Esophagus (tissue), 2 donors: ENCODE data around the gene SPATA24. TPM values are rescaled to one million over a fixed set of nuclear protein-coding genes. Genes with fewer than 3 reads are reported as not detected.

Experiments used
- H3K27ac ChIP-seq, 2 donors: one replicate each; pipeline ENCODE4 v1.5.1; 2013; ENCODE audit warnings: low read depth in 2 of 2, mild to moderate bottlenecking in 2 of 2, inconsistent platforms in 1 of 2, low read length in 1 of 2, moderate library complexity in 1 of 2
- H3K27me3 ChIP-seq, 2 donors: one replicate each; pipeline ENCODE4 v1.6.1; 2013; ENCODE audit warnings: low read length in 2 of 2, control low read depth in 1 of 2, mild to moderate bottlenecking in 1 of 2; ENCODE audit not compliant: insufficient read depth in 2 of 2, control insufficient read depth in 1 of 2
- H3K36me3 ChIP-seq, 2 donors: one replicate each; pipeline ENCODE4 v1.6.1; 2013; ENCODE audit warnings: low read length in 1 of 2; ENCODE audit not compliant: control insufficient read depth in 2 of 2, insufficient read depth in 2 of 2
- H3K4me1 ChIP-seq, 2 donors: one replicate each; pipeline ENCODE4 v1.6.1; 2013; ENCODE audit warnings: low read length in 1 of 2; ENCODE audit not compliant: control insufficient read depth in 2 of 2, insufficient read depth in 2 of 2
- H3K4me3 ChIP-seq, 2 donors: one replicate each; pipeline ENCODE4 v1.5.1; 2013; ENCODE audit warnings: low read length in 2 of 2, mild to moderate bottlenecking in 2 of 2, low read depth in 1 of 2, moderate library complexity in 1 of 2
- H3K9me3 ChIP-seq, 2 donors: one replicate each; pipeline ENCODE4 v1.6.1; 2013; ENCODE audit warnings: mild to moderate bottlenecking in 2 of 2, low read depth in 1 of 2, low read length in 1 of 2, moderate library complexity in 1 of 2; ENCODE audit not compliant: control insufficient read depth in 2 of 2, insufficient read depth in 1 of 2
- WGBS, 2 donors: extraction: QIAGEN DNeasy Blood & Tissue Kit; methylation state at CpG; one replicate each; pipeline ENCODE4 v1.1.7; 2013; 5-methylcytosine and 5-hydroxymethylcytosine counted together
- polyA plus RNA-seq, 2 donors: library from polyadenylated mRNA; stranded (reverse); fragments of 200-250 nt; gene quantifications; one replicate each; pipeline ENCODE4 v1.2.3, GENCODE V29; 2013
- donor health status: healthy with polysubstance abuse.
- donor health status: Bipolar disorder and iron deficiency.

The SPATA24 gene
- polyA plus RNA-seq, 2 donors: 5.9 to 6.0 TPM

DNA sequence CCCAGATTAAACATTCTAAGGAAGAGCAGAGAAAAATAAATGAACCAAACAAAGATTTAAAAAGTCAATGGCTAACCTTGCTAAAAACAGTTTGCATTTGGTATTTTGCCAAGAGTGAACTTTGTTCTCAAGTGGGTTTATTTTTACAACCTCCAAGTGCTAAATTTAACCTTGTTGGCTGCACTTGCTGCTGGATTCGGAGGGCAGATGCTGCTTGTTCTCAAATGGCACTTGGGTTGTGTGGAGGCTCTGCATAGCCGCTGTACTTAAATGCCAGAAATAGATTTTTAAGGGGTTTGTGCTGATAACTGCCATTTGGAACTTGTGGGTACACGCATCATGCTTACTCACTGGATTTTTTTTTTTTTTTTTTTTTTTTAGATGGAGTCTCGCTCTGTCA lies 13.3 kb upstream of the SPATA24 start:
- Histone ChIP-seq H3K36me3 (no peaks in the 10 kb centered on the region), H3K27me3 (no peaks in the 10 kb centered on the region), H3K27ac (no peak overlapping the region), H3K4me1 (peaks cover 6 to 16% of the 10 kb centered on the region in 2 donors), H3K4me3 (no peak overlapping the region), H3K9me3 (no peaks in the 10 kb centered on the region)
- 39 to 48% methylated on average over 4 of the region's 4 CpGs for WGBS, 2 donors

DNA sequence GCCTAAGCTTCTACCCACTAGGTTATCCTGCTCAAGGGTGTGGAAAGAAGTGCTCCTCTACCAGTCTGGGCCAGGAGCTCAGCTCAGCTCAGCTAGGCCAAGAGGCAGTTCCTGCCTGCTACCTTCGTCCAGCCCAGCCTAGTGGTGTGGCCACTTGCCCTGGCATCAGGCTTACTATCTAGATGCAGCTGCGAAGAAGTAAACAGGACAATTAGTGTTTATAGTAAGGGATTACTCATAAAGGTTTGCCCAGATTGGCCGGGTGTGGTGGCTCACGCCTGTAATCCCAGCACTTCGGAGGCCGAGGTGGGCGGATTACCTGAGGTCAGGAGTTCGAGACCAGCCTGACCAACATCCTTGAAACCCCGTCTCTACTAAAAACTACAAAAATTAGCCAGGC lies 12.8 kb upstream of the SPATA24 start:
- peak overlapping the region; percentile 23 to 80 for H3K27ac ChIP-seq
- 56 to 65% methylated on average over 9 of the region's 9 CpGs for WGBS, 2 donors
- H3K9me3 ChIP-seq: no peaks in the 10 kb centered on the region
- H3K4me3 ChIP-seq: no peak overlapping the region
- no peaks in the 10 kb centered on the region for H3K27me3 ChIP-seq
- peaks cover 6 to 16% of the 10 kb centered on the region in 2 donors for H3K4me1 ChIP-seq
- no peaks in the 10 kb centered on the region for H3K36me3 ChIP-seq

DNA sequence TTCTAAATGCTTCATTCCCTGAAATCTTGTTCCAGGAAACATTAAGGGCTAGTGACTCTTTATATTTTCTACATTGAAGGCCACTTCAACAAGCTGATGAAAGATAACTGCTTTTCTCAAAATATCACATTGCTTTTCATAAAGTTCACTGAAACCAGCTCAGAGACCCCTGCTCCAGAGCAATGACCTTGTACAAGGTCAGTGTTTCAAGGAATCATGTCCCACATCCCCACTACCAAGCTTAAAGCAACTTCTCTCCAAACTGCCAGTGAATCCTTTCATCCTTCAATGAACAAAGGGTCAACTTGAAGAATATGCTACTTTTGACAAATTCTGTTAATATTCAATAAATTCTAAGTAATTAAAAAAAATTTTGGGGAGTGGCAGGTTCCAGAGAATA lies 12.0 kb upstream of the SPATA24 start:
- H3K36me3 ChIP-seq: peaks cover 0 to 4% of the 10 kb centered on the region in 2 donors
- H3K4me1 ChIP-seq: peaks cover 6 to 16% of the 10 kb centered on the region in 2 donors
- H3K9me3 ChIP-seq: no peaks in the 10 kb centered on the region
- no peak overlapping the region for H3K4me3 ChIP-seq
- H3K27ac ChIP-seq: peak overlapping the region in 1 of 2 donors; percentile 79
- H3K27me3 ChIP-seq: no peaks in the 10 kb centered on the region

DNA sequence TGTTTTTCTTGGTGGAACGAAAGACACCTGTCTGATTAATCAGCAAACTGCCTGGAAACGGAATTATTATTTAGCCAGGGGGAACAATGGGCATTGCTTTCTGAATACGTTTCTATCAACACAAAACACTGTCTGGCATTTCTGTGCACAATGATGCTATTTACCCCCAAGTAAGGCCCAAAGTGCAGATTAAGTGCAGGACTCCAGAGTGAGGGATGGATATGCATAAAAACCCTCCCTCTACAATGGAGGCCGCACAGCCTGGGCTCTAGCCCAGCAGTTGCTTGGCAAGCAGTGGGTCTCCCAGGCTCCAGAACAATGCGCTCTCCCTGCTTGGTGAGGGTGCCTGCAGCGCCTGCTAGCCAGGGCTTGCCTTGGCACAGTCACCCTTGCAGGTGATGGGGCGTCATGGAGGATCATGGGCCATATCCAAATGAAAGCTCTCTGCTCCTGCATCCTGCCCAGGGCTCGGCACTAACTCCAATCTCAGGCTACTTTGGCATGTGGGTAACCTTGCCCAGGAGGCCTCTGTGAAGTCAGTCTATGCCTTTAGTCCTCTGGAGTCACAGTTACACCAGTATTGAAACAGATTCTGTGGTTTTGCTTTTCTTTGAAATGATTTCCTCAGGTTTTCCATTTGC lies 11.5 kb upstream of the SPATA24 start:
- Histone ChIP-seq H3K9me3 (no peaks in the 10 kb centered on the region), H3K4me1 (peaks cover 6 to 16% of the 10 kb centered on the region in 2 donors), H3K27me3 (no peaks in the 10 kb centered on the region), H3K27ac (peak overlapping the region; percentile 65 to 79), H3K36me3 (peaks cover 0 to 4% of the 10 kb centered on the region in 2 donors), H3K4me3 (no peak overlapping the region)
- 31 to 43% methylated on average over 8 of the region's 8 CpGs for WGBS, 2 donors

DNA sequence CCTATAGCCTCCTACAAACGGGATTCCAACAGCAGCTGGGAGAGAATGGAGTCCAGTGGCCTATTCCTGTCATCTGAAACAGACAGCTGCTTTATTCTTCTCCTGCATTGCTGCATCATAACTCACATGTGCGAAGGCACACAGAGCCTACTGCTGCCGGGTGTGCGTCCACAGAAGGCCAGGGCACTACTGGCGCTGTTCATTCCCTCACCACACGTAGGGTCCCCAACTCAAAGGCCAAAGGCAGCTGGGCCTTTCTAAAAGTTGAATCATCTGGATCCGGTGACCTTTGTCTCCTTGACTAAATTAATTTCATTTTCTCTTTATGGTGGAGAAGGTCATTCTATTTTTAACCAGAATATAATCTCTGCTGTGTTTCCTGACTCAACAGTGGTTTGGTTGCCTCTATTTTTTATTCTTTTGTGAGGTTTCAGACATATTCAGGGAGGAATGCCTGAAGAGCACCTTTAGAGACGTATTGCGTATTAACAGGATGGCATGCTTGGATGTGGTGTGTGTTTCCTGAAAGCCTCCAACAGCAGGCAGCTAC lies 10.8 kb upstream of the SPATA24 start:
- H3K36me3 ChIP-seq: peaks cover 0 to 4% of the 10 kb centered on the region in 2 donors
- H3K27ac ChIP-seq: peak overlapping the region; percentile 46 to 82
- H3K4me3 ChIP-seq: no peak overlapping the region
- no peaks in the 10 kb centered on the region for H3K9me3 ChIP-seq
- H3K27me3 ChIP-seq: no peaks in the 10 kb centered on the region
- 38 to 48% methylated on average over 9 of the region's 9 CpGs for WGBS, 2 donors
- peaks cover 6 to 16% of the 10 kb centered on the region in 2 donors for H3K4me1 ChIP-seq

DNA sequence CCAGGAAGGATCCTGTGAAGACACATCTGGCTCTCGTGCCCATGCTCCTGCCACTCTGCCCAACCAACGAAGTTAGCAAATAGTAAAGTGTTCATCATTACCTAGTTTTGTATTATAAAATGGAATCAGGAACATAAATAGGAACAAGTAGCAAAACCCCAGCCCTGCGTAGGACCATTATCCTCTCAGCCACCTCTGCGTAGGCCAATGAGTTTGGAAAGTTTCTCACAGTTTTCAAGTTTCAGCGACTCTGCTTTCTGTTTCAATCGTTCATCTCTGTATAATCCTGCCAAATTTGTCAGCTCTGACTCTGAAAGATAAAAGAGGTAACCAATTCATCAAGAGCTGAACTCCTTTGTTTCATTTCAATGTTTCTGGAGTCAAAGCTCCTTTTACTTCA lies 10.1 kb upstream of the SPATA24 start:
- peaks cover 0 to 4% of the 10 kb centered on the region in 2 donors for H3K36me3 ChIP-seq
- peak overlapping the region in 1 of 2 donors; percentile 40 for H3K27ac ChIP-seq
- H3K4me1 ChIP-seq: peaks cover 6 to 16% of the 10 kb centered on the region in 2 donors
- no peaks in the 10 kb centered on the region for H3K27me3 ChIP-seq
- no peaks in the 10 kb centered on the region for H3K9me3 ChIP-seq
- 43 to 53% methylated on average over 6 of the region's 6 CpGs for WGBS, 2 donors
- H3K4me3 ChIP-seq: no peak overlapping the region

DNA sequence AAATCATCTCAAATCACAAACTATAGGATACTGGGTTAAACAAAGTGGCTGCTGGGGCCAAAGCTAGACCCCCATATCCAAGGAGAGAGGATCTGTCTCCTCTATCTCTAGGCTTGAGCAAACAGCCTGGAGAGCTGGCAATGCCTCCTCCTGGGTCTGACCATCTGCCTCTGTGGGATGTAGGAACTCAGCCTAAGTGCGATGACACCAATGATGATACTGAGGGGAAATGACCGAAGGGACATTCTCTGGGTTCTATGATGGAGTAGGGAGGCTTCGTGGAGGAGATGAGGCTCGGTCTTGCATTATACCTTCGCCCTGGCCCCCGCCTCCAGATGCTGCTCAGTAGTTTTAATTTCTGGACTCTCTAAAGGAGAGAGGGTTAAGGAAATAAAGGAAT lies 9.3 kb upstream of the SPATA24 start:
- Histone ChIP-seq H3K9me3 (no peaks in the 10 kb centered on the region), H3K27me3 (no peaks in the 10 kb centered on the region), H3K4me3 (no peak overlapping the region), H3K27ac (no peak overlapping the region), H3K36me3 (peaks cover 0 to 4% of the 10 kb centered on the region in 2 donors), H3K4me1 (peaks cover 6 to 16% of the 10 kb centered on the region in 2 donors)
- 97 to 98% methylated on average over 6 of the region's 6 CpGs for WGBS, 2 donors

DNA sequence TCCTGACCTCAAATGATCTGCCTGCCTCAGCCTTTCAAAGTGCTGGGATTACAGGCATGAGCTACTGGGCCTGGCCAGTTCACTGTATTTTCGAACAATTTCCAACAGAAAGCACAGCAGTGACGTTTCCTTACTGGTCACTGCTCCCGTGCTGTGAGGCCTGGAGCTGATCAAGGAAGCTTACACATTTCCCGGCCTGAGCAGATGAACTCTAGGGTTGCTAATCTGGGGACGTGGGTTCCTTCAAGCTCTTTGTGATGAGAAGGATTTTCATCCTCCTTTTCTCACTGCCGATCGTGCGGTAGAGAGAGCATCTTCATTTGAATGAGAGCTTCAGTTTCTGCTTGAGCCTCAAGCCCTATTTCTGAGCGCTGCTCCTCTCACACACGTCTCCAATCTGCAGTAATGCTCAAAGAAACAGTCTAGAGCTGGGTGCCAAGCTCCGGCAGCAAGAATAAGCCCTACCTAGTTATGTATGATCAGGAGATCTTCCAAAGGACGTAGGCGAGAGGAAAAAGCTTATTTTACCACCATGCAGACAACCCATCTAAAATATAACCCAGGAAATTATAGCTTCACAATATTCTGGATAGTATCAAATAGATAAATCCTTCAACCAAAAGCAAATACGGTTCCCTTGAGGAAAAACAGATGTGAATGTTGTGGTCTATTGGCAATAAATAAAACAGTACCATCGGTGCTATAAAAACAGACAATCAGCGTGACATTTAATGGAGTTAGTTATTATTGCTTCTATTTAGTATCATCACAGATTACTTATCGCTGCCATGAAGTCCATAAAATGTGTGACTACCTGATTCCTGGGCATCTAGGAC lies 7.3 kb upstream of the SPATA24 start:
- Histone ChIP-seq H3K27ac (no peak overlapping the region), H3K4me3 (no peak overlapping the region), H3K36me3 (peaks cover 0 to 4% of the 10 kb centered on the region in 2 donors), H3K27me3 (no peaks in the 10 kb centered on the region), H3K4me1 (peaks cover 2 to 16% of the 10 kb centered on the region in 2 donors), H3K9me3 (no peaks in the 10 kb centered on the region)
- WGBS, 2 donors: 87 to 88% methylated on average over 17 of the region's 17 CpGs

DNA sequence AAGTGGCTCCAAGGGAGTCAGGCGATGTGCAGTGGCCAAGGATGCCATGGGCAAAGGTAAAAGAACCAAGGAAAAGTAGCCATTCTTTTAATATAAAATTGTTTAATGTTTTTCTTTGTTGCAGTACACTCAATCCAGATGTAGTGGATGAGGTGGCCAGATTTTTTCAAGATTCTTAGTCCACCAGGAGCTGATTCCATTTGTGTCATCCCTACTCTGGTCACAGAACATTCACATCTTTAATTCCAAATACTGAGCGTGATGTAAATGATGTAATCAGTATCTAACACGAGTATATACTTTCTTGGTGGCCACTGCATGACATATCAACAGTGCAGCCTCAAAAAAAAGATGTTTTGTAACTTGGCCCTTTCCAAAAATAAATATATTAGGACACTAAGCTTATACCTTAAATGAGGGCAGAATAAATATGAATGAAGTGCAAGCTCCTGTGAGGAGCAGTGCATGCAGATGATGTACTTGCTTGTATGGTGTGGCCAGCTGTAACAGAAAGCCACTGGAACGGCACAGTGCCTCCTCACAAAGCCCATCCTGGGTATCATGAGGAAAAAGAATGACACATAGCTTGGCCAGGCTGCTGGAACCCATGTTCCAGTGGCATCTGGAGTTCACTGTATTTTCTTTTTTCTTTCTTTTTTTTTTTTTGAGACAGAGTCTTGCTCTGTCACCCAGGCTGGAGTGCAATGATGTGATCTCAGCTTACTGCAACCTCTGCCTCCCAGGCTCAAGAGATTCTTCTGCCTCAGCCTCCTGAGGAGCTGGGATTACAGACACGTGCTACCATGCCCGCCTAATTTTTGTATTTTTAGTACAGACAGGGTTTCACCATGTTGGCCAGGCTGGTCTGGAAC lies 6.5 kb upstream of the SPATA24 start:
- Histone ChIP-seq H3K4me1 (peaks cover 2 to 12% of the 10 kb centered on the region in 2 donors), H3K36me3 (peaks cover 0 to 4% of the 10 kb centered on the region in 2 donors), H3K27ac (no peak overlapping the region), H3K9me3 (no peaks in the 10 kb centered on the region), H3K4me3 (no peak overlapping the region), H3K27me3 (no peaks in the 10 kb centered on the region)
- 77% methylated on average over 6 of the region's 6 CpGs for WGBS, 2 donors
